A549 treated with dexamethasone at 1 μM for 4 hours (cell line): ENCODE data around the gene COL9A2. TPM values are rescaled to one million over a fixed set of nuclear protein-coding genes. Genes with fewer than 3 reads are reported as not detected.

Experiments used
- total RNA-seq: library from RNA; stranded (reverse); fragments of 200-300 nt; extraction: Qiagen RNA extraction; gene quantifications from 5 replicates; pipeline ENCODE4 v1.2.3, GENCODE V29; 2022

The COL9A2 gene
- 0.17 to 0.25 TPM (median 0.19 TPM) in 5 replicates for total RNA-seq

GRCh38 chr1:40316595-40317393, at the start of gene COL9A2:
Gene COL9A2, minus strand, starts transcription at chr1:40317286. Its CDS starts 89 bp downstream, at chr1:40317197.

GRCh38 chr1:40257688-40258444, 59.2 kb downstream of the COL9A2 start, which contains the start of gene ZMPSTE24:
Gene ZMPSTE24, plus strand, starts transcription at chr1:40258236. Its CDS starts 36 bp downstream, at chr1:40258272.

Other genes with a start within 250 kb of the COL9A2 start
- gene PPT1, start 220.0 kb downstream of the COL9A2 start, total RNA-seq, result 64.6 to 70.6 TPM (median 66.3 TPM) in 5 replicates
- 5.1 to 6.8 TPM (median 6.2 TPM) in 5 replicates for gene RLF, start 155.9 kb downstream of the COL9A2 start, total RNA-seq
- not detected in 5 replicates for gene TMCO2, start 69.3 kb downstream of the COL9A2 start, total RNA-seq
- gene ZMPSTE24, start 59.0 kb downstream of the COL9A2 start, total RNA-seq, result 36.9 to 43.6 TPM (median 37.7 TPM) in 5 replicates
- 8.9 to 10.7 TPM (median 9.3 TPM) in 5 replicates for gene SMAP2, start 56.4 kb upstream of the COL9A2 start, total RNA-seq
- 1.4 to 2.2 TPM (median 2.1 TPM) in 5 replicates for gene ZFP69B, start 133.2 kb upstream of the COL9A2 start, total RNA-seq
- gene ZFP69, start 160.0 kb upstream of the COL9A2 start, total RNA-seq, result not detected in 5 replicates
- 3.3 to 5.1 TPM (median 4.4 TPM) in 5 replicates for gene EXO5, start 191.5 kb upstream of the COL9A2 start, total RNA-seq
- gene ZNF684, start 214.4 kb upstream of the COL9A2 start, total RNA-seq, result 1.7 to 2.3 TPM (median 1.9 TPM) in 5 replicates